ENCODE data around the gene CD6.
A peak's percentile ranks its signal among the peaks of the same experiment; 100 is the strongest.

CD6 gene

GRCh38 chr11:60941371-60942119 lies 29.9 kb upstream of the CD6 start:
- H3K9me3 ChIP-seq (ENCODE audit: control insufficient read depth, insufficient read depth, low read length) = no peaks in the 10 kb centered on the region
- H3K9ac ChIP-seq (ENCODE audit: low read depth, low read length) = no peak overlapping the region
- H3K4me1 ChIP-seq (ENCODE audit: insufficient read depth, low read length) = no peaks in the 10 kb centered on the region
- no peaks in the 10 kb centered on the region for H3K36me3 ChIP-seq (ENCODE audit: insufficient read depth, low read length)

DNA sequence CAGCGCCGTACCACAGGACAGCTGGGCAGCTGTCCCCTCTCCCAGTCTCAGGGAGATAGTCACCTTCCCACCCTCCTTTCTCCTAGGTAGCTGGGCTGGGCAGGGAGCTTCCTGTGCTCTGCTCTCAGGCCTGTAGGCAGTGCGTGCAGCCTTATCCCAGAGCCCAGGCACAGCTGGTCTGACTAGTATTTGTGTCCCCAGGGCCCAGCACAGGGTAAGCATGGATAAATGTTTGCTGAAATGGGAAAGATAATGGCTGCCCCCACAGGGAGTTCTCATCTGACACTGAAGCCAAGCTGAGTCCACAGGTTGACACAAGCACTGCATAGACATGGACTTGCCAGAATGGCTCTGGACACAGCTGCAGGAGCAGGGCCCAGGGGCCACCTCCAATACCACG lies 29.3 kb upstream of the CD6 start:
- Histone ChIP-seq H3K9ac (ENCODE audit: low read depth, low read length) (no peak overlapping the region), H3K36me3 (ENCODE audit: insufficient read depth, low read length) (no peaks in the 10 kb centered on the region), H3K9me3 (ENCODE audit: control insufficient read depth, insufficient read depth, low read length) (no peaks in the 10 kb centered on the region), H3K4me1 (ENCODE audit: insufficient read depth, low read length) (no peaks in the 10 kb centered on the region)

GRCh38 chr11:60942970-60943565 lies 28.4 kb upstream of the CD6 start:
- Histone ChIP-seq H3K9ac (ENCODE audit: low read depth, low read length) (no peak overlapping the region), H3K36me3 (ENCODE audit: insufficient read depth, low read length) (no peaks in the 10 kb centered on the region), H3K4me1 (ENCODE audit: insufficient read depth, low read length) (peaks cover 7% of the 10 kb centered on the region; the same call in 1 of the 2 replicates), H3K9me3 (ENCODE audit: control insufficient read depth, insufficient read depth, low read length) (no peaks in the 10 kb centered on the region)

DNA sequence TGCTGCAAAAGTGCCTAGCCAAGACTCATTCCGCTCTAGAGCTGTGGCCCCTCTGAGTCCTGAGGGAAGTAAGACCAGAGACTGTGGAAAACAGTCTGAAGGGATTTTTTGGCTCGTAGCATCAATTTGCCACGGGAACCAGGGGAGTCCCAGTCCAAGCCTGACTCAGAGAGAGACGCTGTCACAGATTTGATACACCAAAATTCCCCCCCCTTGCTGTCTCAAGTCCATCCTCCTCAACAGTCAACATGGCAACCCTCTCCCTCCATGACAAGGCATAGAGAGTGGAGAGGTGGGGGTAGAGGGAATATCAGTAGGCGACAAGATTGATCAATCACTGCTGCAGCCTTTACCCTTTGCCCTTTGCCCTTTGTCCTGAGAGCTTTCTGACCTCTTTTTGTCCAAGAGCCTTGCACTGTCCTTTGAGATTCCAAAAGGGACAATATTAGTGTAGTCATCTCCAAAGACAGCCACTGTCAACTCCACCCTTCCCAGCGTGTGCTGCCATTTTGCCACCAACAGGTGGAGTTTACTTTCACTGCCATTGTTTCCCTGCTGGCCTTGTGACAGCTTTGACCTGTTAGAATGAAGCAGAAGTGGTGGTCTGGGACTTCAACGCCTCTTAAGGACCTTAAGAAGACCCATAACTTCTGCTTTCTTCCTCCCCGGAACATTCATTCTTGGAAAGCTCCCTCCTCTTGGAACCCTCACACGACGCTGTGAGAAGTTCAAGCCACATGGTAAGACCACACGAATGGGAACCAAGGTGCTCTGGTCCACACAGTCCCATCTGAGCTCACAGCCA lies 26.8 kb upstream of the CD6 start:
- Histone ChIP-seq H3K9ac (ENCODE audit: low read depth, low read length) (no peak overlapping the region), H3K9me3 (ENCODE audit: control insufficient read depth, insufficient read depth, low read length) (no peaks in the 10 kb centered on the region), H3K4me1 (ENCODE audit: insufficient read depth, low read length) (peaks cover 9% of the 10 kb centered on the region; the same call in 1 of the 2 replicates), H3K36me3 (ENCODE audit: insufficient read depth, low read length) (no peaks in the 10 kb centered on the region)

GRCh38 chr11:60945295-60945667 lies 26.2 kb upstream of the CD6 start:
- Histone ChIP-seq H3K9me3 (ENCODE audit: control insufficient read depth, insufficient read depth, low read length) (no peaks in the 10 kb centered on the region), H3K36me3 (ENCODE audit: insufficient read depth, low read length) (no peaks in the 10 kb centered on the region), H3K9ac (ENCODE audit: low read depth, low read length) (no peak overlapping the region), H3K4me1 (ENCODE audit: insufficient read depth, low read length) (peaks cover 11% of the 10 kb centered on the region; the same call in 1 of the 2 replicates)

DNA sequence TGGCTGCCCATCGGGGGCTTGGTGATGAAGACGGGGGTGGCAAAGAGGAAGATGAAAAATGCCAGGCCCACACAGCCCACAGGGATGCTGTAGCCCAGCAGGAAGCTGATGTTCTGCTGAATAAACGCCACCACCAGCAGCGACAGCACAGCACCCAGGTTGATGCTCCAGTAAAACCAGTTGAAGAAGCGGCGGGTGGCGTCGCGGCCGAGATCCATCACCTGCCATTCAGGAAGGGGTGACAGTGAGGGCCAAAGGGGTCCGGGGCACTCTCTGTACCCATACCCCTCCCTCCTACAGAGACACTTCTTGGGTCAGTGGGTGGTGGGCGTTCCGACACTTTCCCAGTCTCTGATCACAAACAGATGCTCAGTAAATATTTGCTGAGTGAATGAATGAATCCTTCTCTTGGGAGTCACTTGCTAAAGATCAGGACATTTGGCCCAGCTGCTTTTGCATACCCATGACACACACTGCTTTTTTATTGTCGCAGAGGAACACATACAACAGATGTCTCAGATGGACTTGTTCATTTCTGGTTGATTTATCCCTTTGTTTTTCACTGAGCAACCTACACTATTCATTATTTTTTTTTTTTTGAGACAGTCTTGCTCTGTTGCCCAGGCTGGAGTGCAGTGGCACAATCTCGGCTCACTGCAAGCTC lies 24.7 kb upstream of the CD6 start:
- no peaks in the 10 kb centered on the region for H3K9me3 ChIP-seq (ENCODE audit: control insufficient read depth, insufficient read depth, low read length)
- no peak overlapping the region for H3K9ac ChIP-seq (ENCODE audit: low read depth, low read length)
- H3K36me3 ChIP-seq (ENCODE audit: insufficient read depth, low read length) = no peaks in the 10 kb centered on the region
- H3K4me1 ChIP-seq (ENCODE audit: insufficient read depth, low read length) = peaks cover 11% of the 10 kb centered on the region; the same call in 1 of the 2 replicates

DNA sequence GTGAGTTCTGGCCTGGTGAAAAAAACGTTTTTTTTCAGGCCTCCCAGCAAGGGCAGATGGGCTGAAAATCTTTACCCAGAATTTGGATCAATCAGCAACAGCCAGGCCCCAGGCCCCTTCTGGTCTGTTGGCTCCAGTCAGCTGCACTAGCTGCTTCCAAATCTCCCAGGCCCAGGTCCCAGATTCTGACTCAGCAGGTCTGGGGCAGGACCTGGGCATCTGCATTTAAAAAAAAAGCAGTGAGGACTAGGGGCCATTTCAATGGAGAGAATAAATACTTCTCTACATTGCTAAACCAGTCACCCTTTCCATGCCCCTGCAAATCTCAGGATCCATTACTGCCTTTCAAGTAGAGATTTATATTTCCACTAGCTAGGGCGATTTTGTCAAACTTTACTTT lies 23.8 kb upstream of the CD6 start:
- Histone ChIP-seq H3K36me3 (ENCODE audit: insufficient read depth, low read length) (no peaks in the 10 kb centered on the region), H3K9me3 (ENCODE audit: control insufficient read depth, insufficient read depth, low read length) (no peaks in the 10 kb centered on the region), H3K9ac (ENCODE audit: low read depth, low read length) (no peak overlapping the region), H3K4me1 (ENCODE audit: insufficient read depth, low read length) (peaks cover 11% of the 10 kb centered on the region; the same call in 1 of the 2 replicates)

DNA sequence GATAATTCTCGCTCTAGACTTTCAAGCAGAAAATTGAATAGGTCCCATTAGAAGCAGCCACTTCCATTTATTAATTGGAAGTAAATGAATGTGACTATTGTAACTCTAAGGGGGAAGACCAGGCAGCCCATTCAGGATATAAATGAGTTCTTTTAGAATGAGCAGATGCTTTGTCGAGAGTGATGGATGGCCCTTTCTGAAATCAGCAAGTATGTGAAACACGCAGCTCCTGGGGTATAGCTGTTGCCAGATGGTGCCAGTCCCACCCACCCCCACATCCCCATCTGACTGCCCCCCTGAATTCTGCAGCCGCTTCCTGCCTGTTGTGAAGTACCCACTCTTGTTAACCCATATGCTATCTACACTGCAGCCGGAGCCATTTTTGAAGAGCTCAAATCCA lies 23.2 kb upstream of the CD6 start:
- Histone ChIP-seq H3K9me3 (ENCODE audit: control insufficient read depth, insufficient read depth, low read length) (no peaks in the 10 kb centered on the region), H3K4me1 (ENCODE audit: insufficient read depth, low read length) (peaks cover 11% of the 10 kb centered on the region; the same call in 1 of the 2 replicates), H3K9ac (ENCODE audit: low read depth, low read length) (no peak overlapping the region), H3K36me3 (ENCODE audit: insufficient read depth, low read length) (no peaks in the 10 kb centered on the region)

- no peaks in the 10 kb centered on the region for H3K9me3 ChIP-seq (ENCODE audit: control insufficient read depth, insufficient read depth, low read length)
- H3K9ac ChIP-seq (ENCODE audit: low read depth, low read length) = no peak overlapping the region
- no peaks in the 10 kb centered on the region for H3K36me3 ChIP-seq (ENCODE audit: insufficient read depth, low read length)
- H3K4me1 ChIP-seq (ENCODE audit: insufficient read depth, low read length) = peaks cover 11% of the 10 kb centered on the region; the same call in 1 of the 2 replicates
Observed at GRCh38 chr11:60950024-60950423, 21.5 kb upstream of the CD6 start.

DNA sequence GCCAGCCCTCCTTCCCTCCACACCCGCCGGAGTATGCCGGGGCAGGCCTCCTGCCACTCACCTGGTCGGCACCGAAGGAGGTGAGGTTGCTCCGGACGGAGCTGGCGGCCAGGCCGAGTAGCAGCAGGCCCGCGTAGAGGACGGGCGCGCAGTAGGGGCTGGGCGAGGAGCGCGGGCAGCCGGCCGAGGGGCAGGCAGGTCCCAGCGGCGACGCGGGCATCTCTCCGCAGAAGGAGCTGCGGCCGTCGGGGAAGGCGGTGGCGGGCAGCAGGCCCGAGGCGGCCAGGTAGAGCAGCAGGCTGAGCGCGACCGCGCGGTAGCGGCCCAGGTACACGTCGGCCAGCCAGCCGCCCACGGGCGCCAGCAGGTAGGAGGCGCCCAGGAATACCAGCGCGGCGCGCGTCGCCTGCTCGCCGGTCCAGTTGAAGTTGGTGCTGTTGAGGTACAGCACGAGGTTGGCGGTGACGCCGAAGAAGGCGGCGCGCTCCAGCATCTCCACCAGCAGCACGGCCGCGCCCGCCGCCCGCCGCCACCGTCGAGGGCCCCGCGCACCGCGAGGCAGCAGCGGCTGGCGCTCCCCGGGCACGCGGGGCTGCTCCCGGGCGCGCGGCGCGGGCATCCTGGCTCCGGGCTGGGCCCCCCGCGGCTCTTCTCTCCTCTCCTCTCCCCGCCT lies 20.4 kb upstream of the CD6 start:
- no peaks in the 10 kb centered on the region for H3K36me3 ChIP-seq (ENCODE audit: insufficient read depth, low read length)
- peak overlapping the region; percentile 74 for H3K9ac ChIP-seq (ENCODE audit: low read depth, low read length)
- no peaks in the 10 kb centered on the region for H3K9me3 ChIP-seq (ENCODE audit: control insufficient read depth, insufficient read depth, low read length)
- peaks cover 11% of the 10 kb centered on the region; the same call in 1 of the 2 replicates for H3K4me1 ChIP-seq (ENCODE audit: insufficient read depth, low read length)

DNA sequence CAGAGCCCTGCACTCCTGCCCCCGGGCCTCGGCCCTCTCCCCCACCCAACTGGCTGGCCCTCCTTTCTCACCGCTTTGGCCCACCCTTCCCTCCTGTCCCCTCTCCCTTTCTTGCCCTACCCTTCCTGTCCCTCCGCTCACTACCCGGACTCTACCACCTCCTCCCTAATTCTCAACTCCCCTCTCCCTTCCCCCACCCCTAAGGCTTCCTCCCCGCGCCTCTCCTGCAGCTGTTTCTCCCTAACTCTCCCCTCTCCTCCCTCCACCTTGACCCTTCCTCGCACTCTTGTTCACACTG lies 19.9 kb upstream of the CD6 start:
- H3K9ac ChIP-seq (ENCODE audit: low read depth, low read length) = peak overlapping the region; percentile 74

DNA sequence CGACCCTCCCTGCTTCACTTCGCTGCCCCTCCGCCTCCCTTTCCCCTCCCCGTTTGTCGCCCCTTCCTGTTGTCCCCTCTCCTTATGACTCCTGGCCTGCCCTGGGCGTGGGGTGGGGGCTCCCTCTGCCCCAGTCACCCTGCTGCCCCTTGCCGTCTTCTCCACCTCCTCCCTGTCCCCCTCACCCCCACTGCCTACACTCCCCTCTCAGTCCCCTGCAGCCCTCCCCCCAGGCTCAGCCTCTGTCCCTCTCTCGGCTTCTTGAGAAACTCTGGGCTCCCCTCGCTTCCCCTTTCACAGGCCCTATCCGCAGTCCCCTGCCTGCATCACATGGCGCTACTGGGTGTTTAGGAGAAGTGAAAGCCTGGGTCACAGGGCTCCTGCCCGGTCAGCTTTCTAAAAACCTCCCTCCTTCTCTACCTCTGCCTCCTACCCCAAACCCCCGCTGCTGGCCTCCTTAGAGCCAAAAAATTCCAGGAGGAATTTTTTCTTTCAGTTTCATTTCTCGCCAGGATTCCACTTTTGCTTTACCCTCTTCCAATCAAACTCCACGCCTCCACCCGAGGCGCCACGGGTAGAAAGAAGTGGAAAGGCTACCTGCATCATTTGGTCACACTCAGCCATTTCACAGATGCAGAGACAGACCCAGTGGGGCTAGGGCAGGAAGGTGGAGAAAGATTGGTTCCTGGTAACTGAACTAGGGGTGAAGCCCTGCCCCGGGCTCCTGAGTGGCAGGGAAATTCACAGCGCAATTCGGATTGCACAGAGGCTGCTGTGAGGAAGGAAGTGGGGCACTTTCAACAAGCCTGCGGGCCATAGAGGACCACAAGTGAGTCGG lies 19.4 kb upstream of the CD6 start, which contains the start of gene SLC15A3:
Gene SLC15A3 (minus strand): TSS at position 273 of the 838 bp plus-strand sequence. CDS start 625 bp downstream, outside the sequence.
- peaks cover 11% of the 10 kb centered on the region; the same call in 1 of the 2 replicates for H3K4me1 ChIP-seq (ENCODE audit: insufficient read depth, low read length)
- no peaks in the 10 kb centered on the region for H3K36me3 ChIP-seq (ENCODE audit: insufficient read depth, low read length)
- H3K9ac ChIP-seq (ENCODE audit: low read depth, low read length) = peak within 1 kb of the TSS; percentile 74
- H3K9me3 ChIP-seq (ENCODE audit: control insufficient read depth, insufficient read depth, low read length) = no peaks in the 10 kb centered on the region

More for the DNA sequence above, 19.9 kb upstream of the CD6 start:
- H3K4me1 ChIP-seq (ENCODE audit: insufficient read depth, low read length) = peaks cover 11% of the 10 kb centered on the region; the same call in 1 of the 2 replicates
- H3K9me3 ChIP-seq (ENCODE audit: control insufficient read depth, insufficient read depth, low read length) = no peaks in the 10 kb centered on the region
- H3K36me3 ChIP-seq (ENCODE audit: insufficient read depth, low read length) = no peaks in the 10 kb centered on the region

- Histone ChIP-seq H3K4me1 (ENCODE audit: insufficient read depth, low read length) (peaks cover 8% of the 10 kb centered on the region; the same call in 1 of the 2 replicates), H3K9me3 (ENCODE audit: control insufficient read depth, insufficient read depth, low read length) (no peaks in the 10 kb centered on the region), H3K9ac (ENCODE audit: low read depth, low read length) (peak overlapping the region; percentile 74), H3K36me3 (ENCODE audit: insufficient read depth, low read length) (no peaks in the 10 kb centered on the region)
Observed at GRCh38 chr11:60952742-60953170, 18.7 kb upstream of the CD6 start.
